H1 (cell line): ENCODE data around the gene WEE2.

Experiments
- CEBPB ChIP-seq: IDR thresholded peaks from 2 replicates; pipeline ENCODE4 v1.6.1; 2012; ENCODE audit warnings: low read depth, low read length
- POLR2A ChIP-seq, 2 experiments: IDR thresholded peaks; 1 replicate in 1 of 2; 2 replicates in 1 of 2; pipeline ENCODE4 v1.6.1; 2011; ENCODE audit warnings: low read depth in 2 of 2, low read length in 2 of 2, mild to moderate bottlenecking in 2 of 2; ENCODE audit errors: control extremely low read depth in 1 of 2
- POLR2AphosphoS5 ChIP-seq: IDR thresholded peaks from 2 replicates; pipeline ENCODE4 v1.6.1; 2011; ENCODE audit warnings: low read depth, low read length
- TAF1 ChIP-seq: IDR thresholded peaks from 2 replicates; pipeline ENCODE4 v1.6.1; 2011; ENCODE audit warnings: mild to moderate bottlenecking, low read depth, low read length
- TF ChIP-seq, protein P1 (sequence below), 3 experiments: IDR thresholded peaks; 1 replicate in 2 of 3; 2 replicates in 1 of 3; pipeline versions ENCODE4 v1.5.1 to v1.6.1; 2011; ENCODE audit warnings: low read length in 3 of 3, mild to moderate bottlenecking in 3 of 3, inconsistent platforms in 2 of 3, low read depth in 1 of 3, moderate library complexity in 1 of 3; ENCODE audit not compliant: insufficient read depth in 1 of 3; ENCODE audit errors: control extremely low read depth in 1 of 3

GRCh38 chr7:141663081-141663849, 44.9 kb upstream of the WEE2 start:
- TF ChIP-seq TAF1 (no peak), POLR2A (IDR thresholded peaks at IDR 0.05; ENCODE audit: control extremely low read depth in 1 of 2, low read depth in 2 of 2, low read length in 2 of 2) (no peak), POLR2AphosphoS5 (no peak), CEBPB (no peak)
- TF ChIP-seq, protein P1, sequence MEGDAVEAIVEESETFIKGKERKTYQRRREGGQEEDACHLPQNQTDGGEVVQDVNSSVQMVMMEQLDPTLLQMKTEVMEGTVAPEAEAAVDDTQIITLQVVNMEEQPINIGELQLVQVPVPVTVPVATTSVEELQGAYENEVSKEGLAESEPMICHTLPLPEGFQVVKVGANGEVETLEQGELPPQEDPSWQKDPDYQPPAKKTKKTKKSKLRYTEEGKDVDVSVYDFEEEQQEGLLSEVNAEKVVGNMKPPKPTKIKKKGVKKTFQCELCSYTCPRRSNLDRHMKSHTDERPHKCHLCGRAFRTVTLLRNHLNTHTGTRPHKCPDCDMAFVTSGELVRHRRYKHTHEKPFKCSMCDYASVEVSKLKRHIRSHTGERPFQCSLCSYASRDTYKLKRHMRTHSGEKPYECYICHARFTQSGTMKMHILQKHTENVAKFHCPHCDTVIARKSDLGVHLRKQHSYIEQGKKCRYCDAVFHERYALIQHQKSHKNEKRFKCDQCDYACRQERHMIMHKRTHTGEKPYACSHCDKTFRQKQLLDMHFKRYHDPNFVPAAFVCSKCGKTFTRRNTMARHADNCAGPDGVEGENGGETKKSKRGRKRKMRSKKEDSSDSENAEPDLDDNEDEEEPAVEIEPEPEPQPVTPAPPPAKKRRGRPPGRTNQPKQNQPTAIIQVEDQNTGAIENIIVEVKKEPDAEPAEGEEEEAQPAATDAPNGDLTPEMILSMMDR (IDR thresholded peaks at IDR 0.05; ENCODE audit: control extremely low read depth in 1 of 3, insufficient read depth in 1 of 3, low read depth in 1 of 3, low read length in 3 of 3) = no peak
